8988T (cell line): Measurements from ENCODE around the gene METRN.
A peak's percentile ranks its signal among the peaks of the same experiment; 100 is the strongest.
"Not testable (repeated sequence)": the region's sequence is repeated elsewhere in the genome, so short reads cannot be mapped to it uniquely, and the experiment has no call there.

Experiments
- DNase-seq: peaks from one replicate; pipeline ENCODE4 v3.0.0; 2011

METRN gene

GRCh38 chr16:678209-678857 lies 36.6 kb upstream of the METRN start:
- no peak for DNase-seq

- no peak for DNase-seq
Observed at GRCh38 chr16:678858-679813, 35.8 kb upstream of the METRN start.

- DNase-seq = no peak
Observed at GRCh38 chr16:679814-680624, 34.9 kb upstream of the METRN start, which contains the start of gene STUB1. STUB1 (plus strand) TSS chr16:680410; CDS start chr16:680526, 116 bp downstream.

- DNase-seq = no peak
Observed at GRCh38 chr16:680625-680945, 34.3 kb upstream of the METRN start.

GRCh38 chr16:680967-681745 lies 33.8 kb upstream of the METRN start:
- no peak for DNase-seq

- DNase-seq = no peak
Observed at GRCh38 chr16:681746-682427, 33.0 kb upstream of the METRN start.

GRCh38 chr16:682493-683395 lies 32.2 kb upstream of the METRN start:
- DNase-seq = no peak

GRCh38 chr16:683396-684070 lies 31.4 kb upstream of the METRN start:
- DNase-seq = no peak

GRCh38 chr16:684071-684794 lies 30.7 kb upstream of the METRN start, which contains the start of gene JMJD8:
JMJD8 (minus strand) TSS chr16:684334; CDS start chr16:684319, 15 bp downstream.
- peak; percentile 95 for DNase-seq

- no peak for DNase-seq
Observed at GRCh38 chr16:684961-685696, 29.8 kb upstream of the METRN start.

- DNase-seq = no peak
Observed at GRCh38 chr16:685967-686366, 29.0 kb upstream of the METRN start.

- no peak for DNase-seq
Observed at GRCh38 chr16:686459-687260, 28.3 kb upstream of the METRN start.

GRCh38 chr16:687499-687898 lies 27.4 kb upstream of the METRN start:
- DNase-seq = no peak

- DNase-seq = no peak
Observed at GRCh38 chr16:689175-689897, 25.6 kb upstream of the METRN start.

- not testable (repeated sequence) for DNase-seq
Observed at GRCh38 chr16:691242-691641, 23.7 kb upstream of the METRN start.

GRCh38 chr16:692356-693108 lies 22.4 kb upstream of the METRN start:
- no peak for DNase-seq
